Mesenchymal stem cell (in vitro differentiated cells and primary cell): Measurements from ENCODE around the gene PARVB.

Source experiments
- DNase-seq: peaks from one replicate; pipeline ENCODE4 v3.0.0-alpha.2; 2013
- H2AFZ ChIP-seq: one replicate; pipeline ENCODE4 v1.6.1; 2013; ENCODE audit warnings: low read depth, mild to moderate bottlenecking, control low read depth, inconsistent platforms, low read length, moderate library complexity
- H2AK5ac ChIP-seq: 2 replicates; pipeline ENCODE4 v1.6.1; 2013; ENCODE audit warnings: low read length, moderate library complexity, mild to moderate bottlenecking, inconsistent platforms; ENCODE audit not compliant: severe bottlenecking
- H2BK120ac ChIP-seq: one replicate; pipeline ENCODE4 v1.6.1; 2013; ENCODE audit warnings: low read depth, mild to moderate bottlenecking, inconsistent platforms, low read length, moderate library complexity
- H2BK12ac ChIP-seq, 2 experiments: one replicate each; pipeline ENCODE4 v1.6.1; 2013; ENCODE audit warnings: inconsistent platforms in 2 of 2, low read length in 2 of 2, mild to moderate bottlenecking in 2 of 2, moderate library complexity in 2 of 2, control low read depth in 1 of 2
- H2BK15ac ChIP-seq: one replicate; pipeline ENCODE4 v1.6.1; 2013; ENCODE audit warnings: mild to moderate bottlenecking, low read depth, inconsistent platforms; ENCODE audit not compliant: poor library complexity, severe bottlenecking
- H2BK5ac ChIP-seq: 2 replicates; pipeline ENCODE4 v1.6.1; 2013; ENCODE audit warnings: low read depth, mild to moderate bottlenecking, low read length, control low read depth, inconsistent platforms; ENCODE audit not compliant: poor library complexity, severe bottlenecking
- H3K14ac ChIP-seq, 2 experiments: one replicate each; pipeline ENCODE4 v1.6.1; 2013; ENCODE audit warnings: inconsistent platforms in 2 of 2, low read length in 2 of 2, control low read depth in 1 of 2, mild to moderate bottlenecking in 1 of 2, moderate library complexity in 1 of 2
- H3K18ac ChIP-seq, 2 experiments: one replicate each; pipeline ENCODE4 v1.6.1; 2013; ENCODE audit warnings: inconsistent platforms in 2 of 2, low read length in 2 of 2, control low read depth in 1 of 2, low read depth in 1 of 2, mild to moderate bottlenecking in 1 of 2
- H3K23ac ChIP-seq, 2 experiments: one replicate each; pipeline ENCODE4 v1.6.1; 2013; ENCODE audit warnings: inconsistent platforms in 2 of 2, low read length in 2 of 2, mild to moderate bottlenecking in 2 of 2, moderate library complexity in 2 of 2, control low read depth in 1 of 2
- H3K27ac ChIP-seq: 2 replicates; pipeline ENCODE4 v1.5.1; 2013; ENCODE audit warnings: mild to moderate bottlenecking, moderate library complexity, low read length, control low read depth, inconsistent platforms; ENCODE audit not compliant: poor library complexity, severe bottlenecking
- H3K27me3 ChIP-seq, 2 experiments: 2 replicates each; pipeline versions ENCODE4 v1.6.1 to v1.7.0; 2013; ENCODE audit warnings: low read length in 2 of 2, mild to moderate bottlenecking in 2 of 2, moderate library complexity in 2 of 2, control low read depth in 1 of 2, inconsistent platforms in 1 of 2; ENCODE audit not compliant: control insufficient read depth in 1 of 2, insufficient read depth in 1 of 2
- H3K36me3 ChIP-seq, 2 experiments: 2 replicates each; pipeline versions ENCODE4 v1.6.1 to v1.7.0; 2013; ENCODE audit warnings: low read length in 2 of 2, control low read depth in 1 of 2, inconsistent platforms in 1 of 2, low read depth in 1 of 2, mild to moderate bottlenecking in 1 of 2; ENCODE audit not compliant: insufficient read depth in 2 of 2, control insufficient read depth in 1 of 2
- H3K4ac ChIP-seq, 2 experiments: one replicate each; pipeline ENCODE4 v1.6.1; 2013; ENCODE audit warnings: inconsistent platforms in 2 of 2, low read length in 2 of 2, mild to moderate bottlenecking in 2 of 2, moderate library complexity in 2 of 2, control low read depth in 1 of 2, low read depth in 1 of 2
- H3K4me1 ChIP-seq: 2 replicates; pipeline ENCODE4 v1.6.1; 2013; ENCODE audit warnings: low read depth, low read length, control low read depth; ENCODE audit not compliant: control insufficient read depth, insufficient read depth
- H3K4me2 ChIP-seq: 2 replicates; pipeline ENCODE4 v1.6.1; 2013; ENCODE audit warnings: low read length, mild to moderate bottlenecking, inconsistent platforms; ENCODE audit not compliant: poor library complexity, severe bottlenecking
- H3K4me3 ChIP-seq, 2 experiments: 2 replicates each; pipeline versions ENCODE4 v1.5.1 to v1.7.0; 2013; ENCODE audit warnings: low read length in 2 of 2, mild to moderate bottlenecking in 2 of 2, control low read depth in 1 of 2, low read depth in 1 of 2; ENCODE audit not compliant: insufficient read depth in 1 of 2
- H3K79me1 ChIP-seq: replicated peaks from 2 replicates; pipeline ENCODE4 v1.6.1; 2013; ENCODE audit warnings: mild to moderate bottlenecking, control low read depth, low read length, inconsistent platforms; ENCODE audit not compliant: poor library complexity, severe bottlenecking
- H3K9ac ChIP-seq: 2 replicates; pipeline ENCODE4 v1.7.0; 2013; ENCODE audit warnings: mild to moderate bottlenecking, low read length, moderate library complexity
- H3K9me3 ChIP-seq: 2 replicates; pipeline ENCODE4 v1.7.0; 2013; ENCODE audit warnings: mild to moderate bottlenecking, low read length; ENCODE audit not compliant: control insufficient read depth
- H4K8ac ChIP-seq: one replicate; pipeline ENCODE4 v1.6.1; 2013; ENCODE audit warnings: inconsistent platforms, mild to moderate bottlenecking, low read length, moderate library complexity
- H4K91ac ChIP-seq: one replicate; pipeline ENCODE4 v1.6.1; 2013; ENCODE audit warnings: mild to moderate bottlenecking, low read length, inconsistent platforms
- WGBS: methylation state at CpG from one replicate; pipeline ENCODE4 v1.1.7; 2013; ENCODE audit warnings: mixed read lengths; 5-methylcytosine and 5-hydroxymethylcytosine counted together

Gene PARVB

DNA sequence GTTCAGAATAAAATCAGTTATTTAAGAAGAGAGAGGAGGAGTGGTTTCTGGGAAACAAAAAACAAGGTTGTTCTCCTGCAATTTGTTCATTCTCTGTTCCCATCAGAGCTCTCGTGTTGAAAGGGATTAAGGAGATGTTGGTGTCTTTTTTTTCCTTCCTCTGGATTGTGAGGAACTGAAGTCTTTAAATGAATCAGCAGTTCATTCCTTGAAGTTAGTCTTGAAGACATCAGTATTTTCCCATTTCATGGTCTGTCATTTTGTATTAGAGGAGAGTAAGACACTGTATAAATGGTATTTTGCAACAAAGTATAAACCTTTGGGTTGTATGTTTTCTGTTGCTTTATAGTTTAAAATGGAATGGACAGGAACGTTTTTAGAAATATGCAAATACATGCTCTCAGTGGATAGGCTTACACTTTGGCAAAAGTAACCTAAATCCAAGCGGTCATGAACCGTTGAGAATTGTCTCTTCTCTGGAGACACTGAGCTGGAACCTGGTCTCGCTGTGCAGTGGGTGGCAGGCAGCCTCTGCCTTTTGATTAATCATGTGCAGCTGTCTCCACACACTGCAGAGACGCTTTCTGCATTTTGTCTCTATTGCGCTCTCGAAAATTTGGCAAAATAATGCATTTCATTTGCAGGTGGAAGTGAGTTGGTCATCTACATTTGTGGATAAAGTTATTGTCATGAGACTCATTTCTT, 35.8 kb upstream of the PARVB start:
- no peak overlapping the region for H3K4me2 ChIP-seq
- DNase-seq: no peak
- 93% methylated on average over 8 of the region's 8 CpGs for WGBS

DNA sequence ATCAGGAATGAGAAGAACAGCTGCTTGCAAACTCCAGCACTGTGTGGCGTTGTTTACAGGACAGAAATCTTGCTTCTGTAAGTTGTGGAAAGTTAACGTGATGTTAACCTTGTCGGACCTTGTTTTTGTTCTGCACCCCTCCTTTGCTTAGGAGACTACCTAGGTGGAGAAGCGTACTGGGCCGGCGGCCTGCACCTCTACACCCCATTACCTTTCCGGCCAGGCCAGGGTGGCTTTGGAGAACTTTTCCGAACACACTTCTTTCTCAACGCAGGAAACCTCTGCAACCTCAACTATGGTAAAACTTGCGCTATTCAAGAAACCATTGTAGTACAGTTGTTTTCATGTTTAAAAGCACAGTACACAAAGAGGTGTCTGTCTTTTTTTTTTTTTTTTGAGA, 35.1 kb upstream of the PARVB start:
- no peak overlapping the region for H3K4me3 ChIP-seq
- no peaks in the 10 kb centered on the region for H3K9me3 ChIP-seq
- no peak overlapping the region for H2AFZ ChIP-seq
- H2BK12ac ChIP-seq: no peak overlapping the region
- no peak overlapping the region for H3K4ac ChIP-seq
- H3K4me2 ChIP-seq: no peak overlapping the region
- DNase-seq: no peak
- no peak overlapping the region for H2BK120ac ChIP-seq
- peaks cover 51 to 83% of the 10 kb centered on the region in 2 experiments for H3K36me3 ChIP-seq
- no peak overlapping the region for H3K23ac ChIP-seq
- no peak overlapping the region for H3K9ac ChIP-seq
- no peak overlapping the region for H2BK5ac ChIP-seq
- H3K18ac ChIP-seq: no peak overlapping the region
- H4K91ac ChIP-seq: no peak overlapping the region
- no peak overlapping the region for H3K27ac ChIP-seq
- no peak overlapping the region for H4K8ac ChIP-seq
- no peak overlapping the region for H2AK5ac ChIP-seq
- H3K4me1 ChIP-seq: no peaks in the 10 kb centered on the region
- H3K14ac ChIP-seq: no peak overlapping the region
- no peak overlapping the region for H2BK15ac ChIP-seq
- over 99% methylated on average over 6 of the region's 10 CpGs for WGBS
- H3K79me1 ChIP-seq: peaks cover 13% of the 10 kb centered on the region
- H3K27me3 ChIP-seq: no peaks in the 10 kb centered on the region

More for the DNA sequence above, 35.8 kb upstream of the PARVB start:
- H3K4me3 ChIP-seq: no peak overlapping the region
- H3K18ac ChIP-seq: no peak overlapping the region
- no peak overlapping the region for H2BK5ac ChIP-seq
- H3K4ac ChIP-seq: no peak overlapping the region
- H4K91ac ChIP-seq: no peak overlapping the region
- H3K14ac ChIP-seq: no peak overlapping the region
- no peak overlapping the region for H3K9ac ChIP-seq
- no peak overlapping the region for H4K8ac ChIP-seq
- no peak overlapping the region for H3K23ac ChIP-seq
- H3K9me3 ChIP-seq: no peaks in the 10 kb centered on the region
- H2AFZ ChIP-seq: no peak overlapping the region
- no peak overlapping the region for H2BK15ac ChIP-seq
- H3K27me3 ChIP-seq: no peaks in the 10 kb centered on the region
- H3K79me1 ChIP-seq: peaks cover 7% of the 10 kb centered on the region
- no peak overlapping the region for H3K27ac ChIP-seq
- no peak overlapping the region for H2BK120ac ChIP-seq
- H2BK12ac ChIP-seq: no peak overlapping the region
- peaks cover 51 to 83% of the 10 kb centered on the region in 2 experiments for H3K36me3 ChIP-seq
- H2AK5ac ChIP-seq: no peak overlapping the region
- no peaks in the 10 kb centered on the region for H3K4me1 ChIP-seq

DNA sequence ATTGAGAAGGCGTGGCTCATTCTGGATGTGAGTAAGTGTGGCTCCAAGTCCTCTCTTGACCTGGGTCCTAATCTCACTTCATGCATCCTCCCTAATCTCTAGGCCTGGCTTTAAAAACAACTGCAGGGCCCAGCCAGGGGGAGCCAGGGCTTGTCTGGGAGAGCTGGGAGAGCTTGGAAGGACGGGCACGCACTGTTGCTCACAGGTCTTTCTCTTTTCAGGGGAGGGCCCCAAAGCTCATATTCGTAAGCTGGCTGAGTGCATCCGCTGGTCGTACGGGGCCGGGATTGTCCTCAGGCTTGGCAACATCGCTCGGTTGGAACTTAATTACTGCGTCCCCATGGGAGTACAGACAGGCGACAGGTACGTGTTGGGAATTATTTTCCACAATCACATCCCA, 34.1 kb upstream of the PARVB start:
- Histone ChIP-seq H2AK5ac (no peak overlapping the region), H3K23ac (no peak overlapping the region), H3K9ac (no peak overlapping the region), H2BK120ac (no peak overlapping the region), H3K9me3 (no peaks in the 10 kb centered on the region), H3K79me1 (peaks cover 21% of the 10 kb centered on the region), H2BK12ac (no peak overlapping the region), H3K27me3 (no peaks in the 10 kb centered on the region), H3K36me3 (peaks cover 56 to 87% of the 10 kb centered on the region in 2 experiments), H2BK5ac (no peak overlapping the region), H4K8ac (no peak overlapping the region), H3K4me2 (no peak overlapping the region), H3K14ac (no peak overlapping the region), H2BK15ac (no peak overlapping the region), H3K18ac (no peak overlapping the region), H4K91ac (no peak overlapping the region), H2AFZ (no peak overlapping the region), H3K4me3 (no peak overlapping the region), H3K4me1 (no peaks in the 10 kb centered on the region), H3K4ac (no peak overlapping the region), H3K27ac (no peak overlapping the region)
- DNase-seq: no peak
- WGBS: 90% methylated on average over 11 of the region's 13 CpGs

DNA sequence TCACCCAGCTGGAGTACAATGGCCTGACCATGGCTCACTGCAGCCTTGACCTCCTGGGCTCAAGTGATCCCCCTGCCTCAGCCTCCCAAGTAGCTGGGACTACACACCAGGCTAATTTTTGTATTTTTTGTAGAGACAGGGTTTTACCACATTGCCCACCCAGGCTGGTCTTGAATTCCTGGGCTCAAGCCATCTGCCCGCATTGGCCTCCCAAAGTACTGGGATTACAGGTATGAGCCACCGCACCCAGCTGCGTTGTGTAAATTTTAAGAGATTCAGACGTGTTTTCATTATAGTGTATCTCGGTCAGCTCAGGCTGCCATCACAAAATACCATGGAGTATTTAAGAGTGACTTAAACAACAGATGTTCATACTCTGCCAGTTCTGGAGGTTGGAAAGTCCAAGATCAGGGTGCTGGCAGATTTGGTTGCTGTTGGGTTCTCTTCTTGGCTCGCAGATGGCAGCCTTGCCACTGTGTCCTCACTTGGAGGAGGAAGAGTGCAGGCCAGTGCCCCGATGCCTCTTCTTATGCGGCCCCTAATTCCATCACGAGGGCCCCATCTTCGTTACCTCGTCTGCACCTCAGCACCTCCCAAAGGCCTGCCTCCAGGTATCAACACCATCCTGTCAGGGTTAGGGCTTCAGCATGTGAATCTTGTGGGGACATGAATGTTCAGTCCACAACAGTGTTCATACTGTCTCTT, 32.6 kb upstream of the PARVB start:
- H2AK5ac ChIP-seq: no peak overlapping the region
- H2BK120ac ChIP-seq: no peak overlapping the region
- H3K4me3 ChIP-seq: no peak overlapping the region

More for the DNA sequence above, 32.6 kb upstream of the PARVB start:
- Histone ChIP-seq H4K8ac (no peak overlapping the region), H3K79me1 (peaks cover 36% of the 10 kb centered on the region), H3K4me2 (no peak overlapping the region), H3K27me3 (no peaks in the 10 kb centered on the region), H3K27ac (no peak overlapping the region), H3K9ac (no peak overlapping the region), H4K91ac (no peak overlapping the region), H2BK15ac (no peak overlapping the region), H3K4ac (no peak overlapping the region), H2AFZ (no peak overlapping the region), H2BK5ac (no peak overlapping the region), H3K36me3 (peaks cover 64 to 90% of the 10 kb centered on the region in 2 experiments), H3K23ac (no peak overlapping the region), H3K9me3 (no peaks in the 10 kb centered on the region), H3K18ac (no peak overlapping the region), H3K4me1 (no peaks in the 10 kb centered on the region), H2BK12ac (no peak overlapping the region), H3K14ac (no peak overlapping the region)
- DNase-seq: no peak
- 97% methylated on average over 8 of the region's 11 CpGs for WGBS
